CD4-positive, alpha-beta T cell (primary cell): ENCODE measurements around the gene MED12L. TPM values are rescaled to one million over a fixed set of nuclear protein-coding genes. Genes with fewer than 3 reads are reported as not detected.

Experiments used
- ATAC-seq: fragments of 200-7000 bp; cut with Tn5 transposase; one replicate; pipeline ENCODE4 v1.10.0; 2022; ENCODE audit warnings: mild to moderate bottlenecking; ENCODE audit not compliant: poor library complexity
- CTCF ChIA-PET: fragments of 350-600 bp; sonication (Branson Sonifier 250); formaldehyde crosslinking; loops from one replicate; lab custom pipeline; 2021; ENCODE audit warnings: antibody characterized with exemption, inconsistent platforms; lab: Charles Lee
- POLR2A ChIA-PET: fragments of 350-600 bp; sonication (Branson Sonifier 250); formaldehyde crosslinking; loops from one replicate; lab custom pipeline; 2021; ENCODE audit warnings: antibody characterized with exemption, inconsistent platforms; lab: Charles Lee
- DNase-seq, 14 experiments: peaks; one replicate each; pipeline ENCODE4 v3.0.0-alpha.2; 2013 to 2020; ENCODE audit warnings: mixed read lengths in 2 of 14
- H3K27ac ChIP-seq, 2 donors: one replicate each; pipeline versions ENCODE4 v1.5.1 to v1.7.0; 2013; ENCODE audit warnings: low read length in 2 of 2, low read depth in 1 of 2, mild to moderate bottlenecking in 1 of 2
- H3K27me3 ChIP-seq, 2 experiments: 1 replicate in 1 of 2; 2 replicates in 1 of 2; pipeline versions ENCODE4 v1.6.1 to v1.7.0; 2013; ENCODE audit warnings: low read length in 2 of 2, control low read depth in 1 of 2, mild to moderate bottlenecking in 1 of 2, moderate library complexity in 1 of 2; ENCODE audit not compliant: insufficient read depth in 2 of 2, control insufficient read depth in 1 of 2
- H3K36me3 ChIP-seq: one replicate; pipeline ENCODE4 v1.6.1; 2013; ENCODE audit warnings: low read length, control low read depth; ENCODE audit not compliant: insufficient read depth
- H3K4me1 ChIP-seq: one replicate; pipeline ENCODE4 v1.6.1; 2013; ENCODE audit warnings: low read length, control low read depth; ENCODE audit not compliant: insufficient read depth
- H3K4me3 ChIP-seq: one replicate; pipeline ENCODE4 v1.5.1; 2013; ENCODE audit warnings: mild to moderate bottlenecking, low read length, moderate library complexity
- H3K9me3 ChIP-seq, 2 experiments: 1 replicate in 1 of 2; 2 replicates in 1 of 2; pipeline versions ENCODE4 v1.6.1 to v1.7.0; 2013; ENCODE audit warnings: low read length in 2 of 2, mild to moderate bottlenecking in 2 of 2, control low read depth in 1 of 2, moderate library complexity in 1 of 2; ENCODE audit not compliant: control insufficient read depth in 1 of 2, insufficient read depth in 1 of 2
- H3K27ac Mint-ChIP-seq: one replicate; pipeline ENCODE4 v1.8.0; 2020; ENCODE audit warnings: mixed read lengths
- H3K27me3 Mint-ChIP-seq: one replicate; pipeline ENCODE4 v1.8.0; 2021; ENCODE audit warnings: mixed read lengths
- H3K36me3 Mint-ChIP-seq: one replicate; pipeline ENCODE4 v1.8.0; 2021; ENCODE audit warnings: low read depth, mixed read lengths
- H3K4me1 Mint-ChIP-seq: one replicate; pipeline ENCODE4 v1.8.0; 2021; ENCODE audit warnings: low read depth, mixed read lengths
- H3K4me3 Mint-ChIP-seq: one replicate; pipeline ENCODE4 v1.8.0; 2020; ENCODE audit warnings: mild to moderate bottlenecking, mixed read lengths
- H3K9me3 Mint-ChIP-seq: one replicate; pipeline ENCODE4 v1.8.0; 2020; ENCODE audit warnings: mixed read lengths
- CTCF ChIP-seq: fragments of 200-600 bp; IDR thresholded peaks from one replicate; pipeline ENCODE4 v1.8.0; 2022; ENCODE audit warnings: antibody characterized with exemption, mild to moderate bottlenecking
- intact Hi-C, 2 experiments: fragments of 100-400 bp; cut with DNase I in 1 of 2; cut with micrococcal nuclease in 1 of 2; formaldehyde crosslinking; loops; one replicate each; pipeline versions ENCODE4 v1.15.1 to v1.9.0; 2023 to 2025; cut with DNase I, micrococcal nuclease
- total RNA-seq, 174 experiments: library from RNA in 2 of 174; stranded (reverse) in 2 of 174; gene quantifications; one replicate each; pipeline ENCODE4 v1.2.3 and lab custom pipeline; 2021 to 2026

MED12L gene
- total RNA-seq, 2 experiments from 2014 or later = 0.39 to 0.49 TPM

DNA sequence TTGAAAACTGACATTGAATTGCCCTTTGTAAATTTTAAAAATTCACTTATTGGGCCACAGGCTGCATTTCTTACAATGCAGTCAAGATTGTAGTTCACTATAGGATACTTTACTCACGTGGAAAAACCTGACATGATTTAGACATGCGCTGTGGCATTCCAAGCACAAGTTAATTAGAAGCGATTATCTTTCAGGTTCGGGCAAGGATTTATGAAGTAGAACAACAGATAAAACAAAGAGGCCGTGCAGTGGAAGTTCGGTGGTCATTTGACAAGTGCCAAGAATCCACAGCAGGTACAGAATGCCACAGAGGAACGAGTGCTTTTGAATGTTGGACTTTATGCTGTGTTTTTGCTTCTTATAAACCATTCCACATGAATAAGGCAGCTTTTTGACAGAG is 79.8 kb downstream of the MED12L start:
- no peak for DNase-seq
- Histone ChIP-seq H3K9me3 (no peaks in the 10 kb centered on the region), H3K4me3 (no peak overlapping the region), H3K27ac (no peak overlapping the region), H3K36me3 (no peaks in the 10 kb centered on the region), H3K27me3 (no peaks in the 10 kb centered on the region), H3K4me1 (peaks cover 17% of the 10 kb centered on the region)
- intact Hi-C loops = loop anchor here in 1 of 2 experiments (5.0 kb wide), 1 partner anchor 752 kb away; no protein-coding TSS in a partner anchor
- Mint-ChIP-seq H3K27ac (no peak overlapping the region), H3K27me3 (no peaks in the 10 kb centered on the region), H3K9me3 (no peaks in the 10 kb centered on the region), H3K36me3 (no peaks in the 10 kb centered on the region), H3K4me3 (no peak overlapping the region), H3K4me1 (peaks cover 18% of the 10 kb centered on the region)
- ChIA-PET CTCF (no interaction called here), POLR2A (no interaction called here)
- ATAC-seq = no peak
- TF ChIP-seq CTCF = no peak

DNA sequence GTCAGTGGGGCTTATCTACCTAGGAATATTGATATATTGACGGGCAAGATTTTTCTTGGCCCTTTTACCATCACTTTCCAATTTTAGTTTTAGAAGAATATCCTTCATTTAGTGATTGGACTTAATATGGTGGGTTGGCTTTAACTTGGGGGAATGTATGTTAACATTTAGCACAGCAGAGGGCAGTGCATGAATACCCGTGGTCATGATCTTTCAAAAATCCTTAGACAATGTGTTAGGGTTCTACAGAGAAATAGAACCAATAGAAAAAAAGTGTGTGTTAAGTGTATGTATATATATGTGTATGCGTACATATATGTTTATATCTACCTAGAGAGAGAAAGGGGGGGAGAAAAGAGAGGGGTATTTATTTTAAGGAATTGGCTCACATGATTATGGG is 80.7 kb downstream of the MED12L start:
- Mint-ChIP-seq H3K9me3 (no peaks in the 10 kb centered on the region), H3K27me3 (no peaks in the 10 kb centered on the region), H3K4me3 (no peak overlapping the region), H3K36me3 (no peaks in the 10 kb centered on the region), H3K27ac (no peak overlapping the region), H3K4me1 (peaks cover 27% of the 10 kb centered on the region)
- TF ChIP-seq CTCF = peak; percentile 23
- ATAC-seq (no peak), DNase-seq (peak in 1 of 14 experiments; percentile 7)
- CTCF ChIA-PET = interaction anchor here (3.6 kb wide), 1 partner anchor 114 kb away, joined by 65 read pairs; the partner anchor contains the start of gene P2RY14
- Histone ChIP-seq H3K9me3 (no peaks in the 10 kb centered on the region), H3K27ac (no peak overlapping the region), H3K4me1 (peaks cover 27% of the 10 kb centered on the region), H3K36me3 (no peaks in the 10 kb centered on the region), H3K4me3 (no peak overlapping the region), H3K27me3 (no peaks in the 10 kb centered on the region)
- intact Hi-C loops = loop anchor here in 1 of 2 experiments (5.0 kb wide), 1 partner anchor 751 kb away; no protein-coding TSS in a partner anchor
- POLR2A ChIA-PET = no interaction called here

DNA sequence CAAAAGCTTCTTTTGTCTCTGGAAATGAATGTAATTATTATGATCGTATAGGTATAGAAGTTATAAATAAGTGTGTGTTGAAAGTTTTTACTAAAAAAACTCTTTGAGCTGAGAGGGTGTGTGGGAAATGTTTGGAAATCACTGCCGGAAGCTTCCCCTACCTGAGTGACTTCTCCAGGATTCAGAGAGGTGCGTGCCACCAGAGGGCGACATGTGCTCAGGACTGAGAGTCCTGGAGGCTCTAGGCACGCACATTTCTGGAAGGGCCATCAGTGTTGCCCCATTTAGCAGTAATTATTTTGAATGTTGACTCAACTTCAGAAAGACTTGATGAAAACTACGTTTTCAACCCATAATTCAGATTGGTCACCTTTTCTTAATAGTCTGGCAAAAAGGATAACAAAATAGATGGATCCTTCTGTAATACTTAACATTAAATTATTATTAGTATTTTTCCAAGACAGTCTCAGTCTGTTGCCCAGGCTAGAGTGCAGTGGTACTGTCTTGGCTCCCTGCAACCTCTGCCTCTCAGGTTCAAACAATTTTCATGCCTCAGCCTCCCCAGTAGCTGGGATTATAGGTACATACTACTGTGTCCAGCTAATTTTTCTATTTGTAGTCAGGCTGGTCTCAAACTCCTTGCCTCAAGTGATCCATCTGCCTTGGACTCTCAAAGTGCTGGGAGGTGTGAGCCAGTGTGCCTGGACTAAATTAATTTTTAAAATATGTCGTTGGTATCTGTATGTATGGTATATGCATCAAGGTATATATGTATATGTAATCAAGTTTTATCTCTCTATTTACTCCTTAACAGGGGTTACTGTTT is 83.0 kb downstream of the MED12L start:
- intact Hi-C loops = loop anchor here (1.0 to 5.0 kb wide), 5 partner anchors 42 to 749 kb away; no protein-coding TSS in a partner anchor
- Mint-ChIP-seq H3K27me3 (no peaks in the 10 kb centered on the region), H3K9me3 (no peaks in the 10 kb centered on the region), H3K4me3 (no peak overlapping the region), H3K36me3 (no peaks in the 10 kb centered on the region), H3K27ac (no peak overlapping the region), H3K4me1 (peaks cover 43% of the 10 kb centered on the region)
- Histone ChIP-seq H3K4me1 (peaks cover 41% of the 10 kb centered on the region), H3K27ac (no peak overlapping the region), H3K36me3 (no peaks in the 10 kb centered on the region), H3K27me3 (no peaks in the 10 kb centered on the region), H3K9me3 (no peaks in the 10 kb centered on the region), H3K4me3 (no peak overlapping the region)
- ChIA-PET POLR2A (interaction anchor here (0.8 to 1.5 kb wide), 4 partner anchors 34 to 110 kb away, joined by 3 to 5 read pairs (median 4); partner anchors contain the start of gene P2RY14), CTCF (interaction anchor here (0.6 to 3.6 kb wide), 24 partner anchors 12 to 159 kb away, joined by 3 to 65 read pairs (median 6); partner anchors contain the start of gene P2RY14)
- peak; percentile 97 for TF ChIP-seq CTCF
- DNase-seq (peak; percentile 72 to 89 (median 79)), ATAC-seq (peak; percentile 63)
